ENCODE data around the gene FOXG1. TPM values are rescaled to one million over a fixed set of nuclear protein-coding genes. Genes with fewer than 3 reads are reported as not detected.

FOXG1 gene
- total and polyA plus RNA-seq, 2 of the 4 experiments (the other 2 are of a cell fraction) = not detected

DNA sequence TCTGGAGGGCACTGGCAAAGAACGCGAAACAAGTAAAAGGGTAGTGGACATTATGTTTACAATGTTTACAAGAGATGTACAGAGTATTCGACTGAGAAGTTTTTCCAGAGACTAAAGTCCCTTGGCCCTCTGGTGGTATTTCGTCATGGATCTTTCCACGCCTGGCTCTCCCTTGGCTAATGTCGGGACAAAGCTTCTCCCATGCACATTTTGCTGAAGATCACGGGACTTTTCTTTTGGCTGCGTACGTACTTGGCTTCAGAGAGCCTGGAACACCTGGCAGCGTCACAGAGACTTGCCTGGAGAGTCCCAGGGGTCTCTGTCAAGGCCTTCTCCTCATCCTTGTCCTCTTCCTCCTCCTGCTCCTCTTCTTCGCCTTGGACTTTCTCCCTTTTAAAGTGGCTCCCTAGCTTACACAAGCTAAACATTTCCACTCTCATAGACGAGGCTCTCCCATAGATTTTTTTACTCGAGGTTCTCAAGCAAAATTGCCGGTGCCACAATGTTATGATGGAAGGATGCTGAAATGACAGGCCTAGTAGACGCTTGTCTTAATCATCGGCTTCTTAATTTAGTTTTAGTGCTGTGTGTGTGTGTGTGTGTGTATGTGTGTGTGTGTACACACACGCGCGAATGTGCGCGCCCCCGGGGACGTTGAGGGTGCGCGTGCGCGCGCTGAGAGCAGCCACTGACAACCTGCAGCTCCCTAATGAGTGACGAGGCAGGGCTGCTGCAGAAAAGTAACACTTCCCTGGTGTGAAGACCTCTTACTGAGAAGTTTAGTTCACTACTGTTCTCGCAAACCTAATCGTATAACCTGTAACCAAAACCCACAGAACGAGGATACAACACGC is 4.9 kb upstream of the FOXG1 start:
- Histone ChIP-seq H2BK120ac (ENCODE audit: low read depth, low read length) (no peak overlapping the region), H2BK15ac (ENCODE audit: low read depth, low read length) (no peak overlapping the region), H2AFZ (replicated peaks; ENCODE audit: low read length, poor library complexity) (no peak overlapping the region), H4K91ac (ENCODE audit: insufficient read depth, low read depth, low read length) (no peak overlapping the region), H3K4me1 (ENCODE audit: control insufficient read depth, insufficient read depth, low read length) (no peaks in the 10 kb centered on the region; the same call in 1 of the 2 replicates), H3K23ac (ENCODE audit: low read depth, low read length) (no peak overlapping the region), H2BK5ac (ENCODE audit: low read depth, low read length, poor library complexity, severe bottlenecking) (no peak overlapping the region), H3K9ac (ENCODE audit: low read depth, low read length) (no peak overlapping the region), H3K9me3 (ENCODE audit: control insufficient read depth, insufficient read depth, low read length) (peaks cover 12% of the 10 kb centered on the region), H4K8ac (ENCODE audit: low read depth in 2 of 2, low read length in 2 of 2) (no peak overlapping the region), H3K4me3 (ENCODE audit: insufficient read depth, low read depth, low read length) (no peak overlapping the region), H2BK20ac (ENCODE audit: low read depth, low read length) (no peak overlapping the region), H2AK5ac (ENCODE audit: low read depth, low read length) (no peak overlapping the region), H3K56ac (ENCODE audit: extremely low read depth, insufficient read depth, low read length) (no peak overlapping the region), H4K20me1 (ENCODE audit: insufficient read depth, low read length) (no peaks in the 10 kb centered on the region), H2AK9ac (replicated peaks; ENCODE audit: low read depth, low read length, poor library complexity) (no peak overlapping the region), H3K18ac (ENCODE audit: low read depth, low read length) (no peak overlapping the region), H4K5ac (ENCODE audit: low read depth, low read length) (no peak overlapping the region), H3K9me1 (ENCODE audit: insufficient read depth, low read length) (no peaks in the 10 kb centered on the region), H3K14ac (replicated peaks; ENCODE audit: low read depth, low read length) (no peak overlapping the region), H3K27ac (ENCODE audit: insufficient read depth, low read length) (no peak overlapping the region), H3K79me1 (ENCODE audit: low read depth in 1 of 2, low read length in 2 of 2) (no peaks in the 10 kb centered on the region), H3K27me3 (ENCODE audit: control insufficient read depth, insufficient read depth, low read length) (peaks cover 83% of the 10 kb centered on the region), H3K4ac (ENCODE audit: low read depth, low read length) (no peak overlapping the region), H3K4me2 (ENCODE audit: low read depth, low read length) (no peak overlapping the region), H3K36me3 (ENCODE audit: control insufficient read depth, insufficient read depth, low read length) (no peaks in the 10 kb centered on the region)
- BruUV-seq (replicated peaks) = no TSS peak
- 5% methylated on average over 9 of the region's 33 CpGs; no CpG with 5 or more reads in 1 of the 2 experiments for WGBS, 2 experiments (ENCODE audit: extremely low coverage in 2 of 2, insufficient read length in 1 of 2)
- ChIA-PET CTCF (interaction anchor here (0.6 to 1.4 kb wide), 2 partner anchors 10 to 35 kb away, joined by 3 to 6 read pairs; no protein-coding TSS in a partner anchor), POLR2A (ENCODE audit: unreplicated experiment) (no interaction called here)
- intact Hi-C loops (cut with micrococcal nuclease) = no loop called here
- in situ Hi-C loops (cut with MboI; ENCODE audit: low sequenced_read_pairs) = loop anchor here (5.0 to 25.0 kb wide), 2 partner anchors 776 to 1251 kb away; no protein-coding TSS in a partner anchor
- dilution Hi-C loops (cut with HindIII; ENCODE audit: low sequenced_read_pairs, unreplicated experiment) = no loop called here
- ATAC-seq (ENCODE audit: low read depth) (no peak), DNase-seq (no peak)
- TF ChIP-seq CHD1 (IDR thresholded peaks at IDR 0.05; ENCODE audit: low read depth, low read length) = no peak
- no peak for TF ChIP-seq CEBPB (IDR thresholded peaks at IDR 0.05; ENCODE audit: low read depth, low read length)
- TF ChIP-seq MAFK (IDR thresholded peaks at IDR 0.05; ENCODE audit: low read depth, low read length) = no peak
- TF ChIP-seq RAD21 (IDR thresholded peaks at IDR 0.05; ENCODE audit: low read length) = no peak
- TF ChIP-seq RFX5 (IDR thresholded peaks at IDR 0.05; ENCODE audit: low read depth, low read length) = no peak
- TF ChIP-seq NFE2L2 (IDR thresholded peaks at IDR 0.05; ENCODE audit: low read depth, low read length) = no peak
- TF ChIP-seq, protein P1, sequence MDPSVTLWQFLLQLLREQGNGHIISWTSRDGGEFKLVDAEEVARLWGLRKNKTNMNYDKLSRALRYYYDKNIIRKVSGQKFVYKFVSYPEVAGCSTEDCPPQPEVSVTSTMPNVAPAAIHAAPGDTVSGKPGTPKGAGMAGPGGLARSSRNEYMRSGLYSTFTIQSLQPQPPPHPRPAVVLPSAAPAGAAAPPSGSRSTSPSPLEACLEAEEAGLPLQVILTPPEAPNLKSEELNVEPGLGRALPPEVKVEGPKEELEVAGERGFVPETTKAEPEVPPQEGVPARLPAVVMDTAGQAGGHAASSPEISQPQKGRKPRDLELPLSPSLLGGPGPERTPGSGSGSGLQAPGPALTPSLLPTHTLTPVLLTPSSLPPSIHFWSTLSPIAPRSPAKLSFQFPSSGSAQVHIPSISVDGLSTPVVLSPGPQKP (IDR thresholded peaks at IDR 0.05; ENCODE audit: borderline replicate concordance, low read depth, low read length) = no peak
- TF ChIP-seq RCOR1 (IDR thresholded peaks at IDR 0.05; ENCODE audit: insufficient replicate concordance, low read length) = no peak
- no peak for TF ChIP-seq MXI1 (IDR thresholded peaks at IDR 0.05; ENCODE audit: borderline replicate concordance, low read depth, low read length)
- no peak for TF ChIP-seq POLR2A (IDR thresholded peaks at IDR 0.05; ENCODE audit: low read depth, low read length)
- TF ChIP-seq, protein P2, sequence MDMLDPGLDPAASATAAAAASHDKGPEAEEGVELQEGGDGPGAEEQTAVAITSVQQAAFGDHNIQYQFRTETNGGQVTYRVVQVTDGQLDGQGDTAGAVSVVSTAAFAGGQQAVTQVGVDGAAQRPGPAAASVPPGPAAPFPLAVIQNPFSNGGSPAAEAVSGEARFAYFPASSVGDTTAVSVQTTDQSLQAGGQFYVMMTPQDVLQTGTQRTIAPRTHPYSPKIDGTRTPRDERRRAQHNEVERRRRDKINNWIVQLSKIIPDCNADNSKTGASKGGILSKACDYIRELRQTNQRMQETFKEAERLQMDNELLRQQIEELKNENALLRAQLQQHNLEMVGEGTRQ (IDR thresholded peaks at IDR 0.05; ENCODE audit: low read depth, low read length) = no peak
- TF ChIP-seq, protein P3, sequence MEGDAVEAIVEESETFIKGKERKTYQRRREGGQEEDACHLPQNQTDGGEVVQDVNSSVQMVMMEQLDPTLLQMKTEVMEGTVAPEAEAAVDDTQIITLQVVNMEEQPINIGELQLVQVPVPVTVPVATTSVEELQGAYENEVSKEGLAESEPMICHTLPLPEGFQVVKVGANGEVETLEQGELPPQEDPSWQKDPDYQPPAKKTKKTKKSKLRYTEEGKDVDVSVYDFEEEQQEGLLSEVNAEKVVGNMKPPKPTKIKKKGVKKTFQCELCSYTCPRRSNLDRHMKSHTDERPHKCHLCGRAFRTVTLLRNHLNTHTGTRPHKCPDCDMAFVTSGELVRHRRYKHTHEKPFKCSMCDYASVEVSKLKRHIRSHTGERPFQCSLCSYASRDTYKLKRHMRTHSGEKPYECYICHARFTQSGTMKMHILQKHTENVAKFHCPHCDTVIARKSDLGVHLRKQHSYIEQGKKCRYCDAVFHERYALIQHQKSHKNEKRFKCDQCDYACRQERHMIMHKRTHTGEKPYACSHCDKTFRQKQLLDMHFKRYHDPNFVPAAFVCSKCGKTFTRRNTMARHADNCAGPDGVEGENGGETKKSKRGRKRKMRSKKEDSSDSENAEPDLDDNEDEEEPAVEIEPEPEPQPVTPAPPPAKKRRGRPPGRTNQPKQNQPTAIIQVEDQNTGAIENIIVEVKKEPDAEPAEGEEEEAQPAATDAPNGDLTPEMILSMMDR (conservative IDR thresholded peaks at IDR 0.05; ENCODE audit: low read depth, low read length) = no peak
- no peak for TF ChIP-seq MAZ (IDR thresholded peaks at IDR 0.05; ENCODE audit: borderline replicate concordance, low read depth, low read length)
- no peak for TF ChIP-seq FOS (IDR thresholded peaks at IDR 0.05; ENCODE audit: low read depth, low read length)
- no peak for TF ChIP-seq SMC3 (IDR thresholded peaks at IDR 0.05; ENCODE audit: low read depth, low read length)
